OCI-LY3 (cell line): ENCODE results near the gene MAML2.

Experiments used
- H2AFZ ChIP-seq: fragments of 200-600, 300-600 bp; shearing (Covaris generic); 2 replicates; pipeline ENCODE4 v1.6.0; 2014; ENCODE audit warnings: antibody characterized with exemption, low read depth, low read length
- H3K27ac ChIP-seq: fragments of 200-600, 300-600 bp; sonication (generic); 2 replicates; pipeline ENCODE4 v1.5.1; 2014; ENCODE audit warnings: mild to moderate bottlenecking, low read length, moderate library complexity, mixed read lengths
- H3K27me3 ChIP-seq: fragments of 200-600, 300-600 bp; sonication (generic); 2 replicates; pipeline ENCODE4 v1.6.1; 2014; ENCODE audit warnings: low read depth, low read length, mixed read lengths
- H3K36me3 ChIP-seq: fragments of 200-600, 300-600 bp; sonication (generic); replicated peaks from 2 replicates; pipeline ENCODE3; 2014; ENCODE audit warnings: low read depth, low read length, mixed read lengths
- H3K4me1 ChIP-seq: fragments of 300-600, 200-600 bp; sonication (generic); 2 replicates; pipeline ENCODE4 v1.6.1; 2014; ENCODE audit warnings: low read length, mixed read lengths
- H3K4me2 ChIP-seq: fragments of 200-600, 300-600 bp; sonication (generic); 2 replicates; pipeline ENCODE4 v1.6.1; 2014; ENCODE audit warnings: low read length, mixed read lengths
- H3K4me3 ChIP-seq: fragments of 300-600, 200-600 bp; sonication (generic); 2 replicates; pipeline ENCODE4 v1.5.1; 2014; ENCODE audit warnings: antibody characterized with exemption, mild to moderate bottlenecking, low read length, moderate library complexity
- H3K79me2 ChIP-seq: fragments of 300-600, 200-600 bp; shearing (Covaris generic); 2 replicates; pipeline ENCODE4 v1.6.1; 2014; ENCODE audit warnings: mild to moderate bottlenecking, low read length, mixed read lengths
- H3K9ac ChIP-seq: fragments of 300-600, 200-600 bp; shearing (Covaris generic); 2 replicates; pipeline ENCODE4 v1.6.0; 2014; ENCODE audit warnings: mild to moderate bottlenecking, low read length, moderate library complexity
- H3K9me3 ChIP-seq: fragments of 200-600, 300-600 bp; shearing (Covaris generic); 2 replicates; pipeline ENCODE4 v1.6.1; 2014; ENCODE audit warnings: low read length, mixed read lengths; ENCODE audit not compliant: insufficient read depth
- H4K20me1 ChIP-seq: fragments of 200-600, 300-600 bp; sonication (generic); 2 replicates; pipeline ENCODE4 v1.6.1; 2016; ENCODE audit warnings: low read length, mixed read lengths; ENCODE audit not compliant: insufficient read depth
- EZH2phosphoT487 ChIP-seq: fragments of 200-600 bp; shearing (Covaris generic); IDR thresholded peaks from 2 replicates; pipeline ENCODE4 v1.6.1; 2018; ENCODE audit warnings: antibody characterized with exemption, mixed run types, low read depth
- TF ChIP-seq, protein P1 (sequence below): fragments of 200-600, 300-600 bp; sonication (generic); IDR thresholded peaks from 2 replicates; pipeline ENCODE4 v1.5.1; 2014; ENCODE audit warnings: antibody characterized with exemption, low read length, low read depth

Gene MAML2

DNA sequence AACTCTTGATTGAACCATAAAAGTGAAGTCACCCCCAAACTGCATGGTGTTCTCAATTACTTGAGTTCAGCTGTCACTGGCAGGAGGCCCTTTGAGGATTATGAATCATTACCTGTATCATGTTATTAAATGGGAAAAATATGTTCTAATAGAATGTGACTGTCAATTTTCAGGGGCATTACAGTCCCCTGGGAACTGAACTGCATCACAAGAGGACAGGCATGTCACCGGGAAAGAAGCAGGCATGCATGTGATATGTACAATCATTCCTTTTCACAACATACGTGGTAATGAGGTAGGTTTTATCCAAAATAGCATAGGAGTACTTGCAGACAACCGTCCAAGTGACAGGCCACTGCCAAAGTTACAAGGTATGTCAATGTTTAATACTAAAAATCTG is 165.8 kb downstream of the MAML2 start:
- H3K4me3 ChIP-seq, result no peak overlapping the region
- no peaks in the 10 kb centered on the region for H3K79me2 ChIP-seq

DNA sequence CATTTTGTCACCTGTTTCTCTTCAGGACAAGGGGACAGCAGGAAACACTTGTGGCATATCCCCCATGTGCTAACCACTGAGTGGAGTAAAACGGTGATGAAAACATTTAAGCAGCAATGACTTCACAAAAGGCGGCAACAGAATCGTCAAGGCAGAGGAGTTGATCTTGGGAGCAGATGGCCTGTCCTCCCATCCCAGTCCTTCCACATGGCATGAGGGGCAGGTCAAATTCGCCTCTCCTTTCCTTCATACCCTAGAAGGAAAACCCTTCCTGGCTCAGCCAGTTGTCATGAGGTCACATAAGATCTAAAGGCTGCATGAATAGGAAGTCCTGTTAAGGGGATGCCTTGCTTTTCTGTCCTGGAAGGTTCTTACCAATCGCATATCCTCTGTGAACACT is 169.1 kb downstream of the MAML2 start:
- Histone ChIP-seq H3K27ac (no peak overlapping the region), H3K4me2 (no peak overlapping the region), H3K27me3 (no peaks in the 10 kb centered on the region), H3K9me3 (no peaks in the 10 kb centered on the region), H2AFZ (no peak overlapping the region), H3K9ac (no peak overlapping the region), H3K4me3 (no peak overlapping the region), H4K20me1 (no peaks in the 10 kb centered on the region), H3K4me1 (no peaks in the 10 kb centered on the region), H3K36me3 (no peaks in the 10 kb centered on the region), H3K79me2 (no peaks in the 10 kb centered on the region)
- TF ChIP-seq, protein P1, sequence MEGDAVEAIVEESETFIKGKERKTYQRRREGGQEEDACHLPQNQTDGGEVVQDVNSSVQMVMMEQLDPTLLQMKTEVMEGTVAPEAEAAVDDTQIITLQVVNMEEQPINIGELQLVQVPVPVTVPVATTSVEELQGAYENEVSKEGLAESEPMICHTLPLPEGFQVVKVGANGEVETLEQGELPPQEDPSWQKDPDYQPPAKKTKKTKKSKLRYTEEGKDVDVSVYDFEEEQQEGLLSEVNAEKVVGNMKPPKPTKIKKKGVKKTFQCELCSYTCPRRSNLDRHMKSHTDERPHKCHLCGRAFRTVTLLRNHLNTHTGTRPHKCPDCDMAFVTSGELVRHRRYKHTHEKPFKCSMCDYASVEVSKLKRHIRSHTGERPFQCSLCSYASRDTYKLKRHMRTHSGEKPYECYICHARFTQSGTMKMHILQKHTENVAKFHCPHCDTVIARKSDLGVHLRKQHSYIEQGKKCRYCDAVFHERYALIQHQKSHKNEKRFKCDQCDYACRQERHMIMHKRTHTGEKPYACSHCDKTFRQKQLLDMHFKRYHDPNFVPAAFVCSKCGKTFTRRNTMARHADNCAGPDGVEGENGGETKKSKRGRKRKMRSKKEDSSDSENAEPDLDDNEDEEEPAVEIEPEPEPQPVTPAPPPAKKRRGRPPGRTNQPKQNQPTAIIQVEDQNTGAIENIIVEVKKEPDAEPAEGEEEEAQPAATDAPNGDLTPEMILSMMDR, result no peak
- TF ChIP-seq EZH2phosphoT487, result no peak

More for the DNA sequence above, 165.8 kb downstream of the MAML2 start:
- Histone ChIP-seq H3K36me3 (no peaks in the 10 kb centered on the region), H3K27ac (no peak overlapping the region), H3K9me3 (no peaks in the 10 kb centered on the region), H3K4me2 (no peak overlapping the region), H3K9ac (no peak overlapping the region), H3K4me1 (no peaks in the 10 kb centered on the region), H3K27me3 (no peaks in the 10 kb centered on the region), H2AFZ (no peak overlapping the region), H4K20me1 (no peaks in the 10 kb centered on the region)
- TF ChIP-seq, protein P1, result no peak
- TF ChIP-seq EZH2phosphoT487, result no peak

DNA sequence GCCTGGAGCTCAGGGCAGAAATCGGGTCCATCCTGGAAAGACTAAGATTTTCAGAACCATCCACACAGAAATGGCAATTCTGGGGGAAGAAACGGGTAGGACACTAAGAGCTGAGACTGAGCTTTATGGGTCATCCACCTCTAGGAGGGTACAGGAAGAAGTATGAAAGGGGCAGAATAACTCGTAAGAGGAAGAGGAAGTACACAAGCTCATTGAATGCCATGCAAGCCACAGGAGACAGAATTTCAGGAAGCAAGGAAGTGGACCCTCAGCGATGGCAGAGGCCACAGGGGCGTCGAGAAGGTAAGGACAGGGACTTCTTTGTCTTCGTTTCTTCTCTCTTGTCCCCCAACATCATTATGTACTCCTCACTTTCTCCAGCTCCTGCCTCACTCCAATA is 169.6 kb downstream of the MAML2 start:
- H3K4me2 ChIP-seq, result no peak overlapping the region
- no peaks in the 10 kb centered on the region for H3K27me3 ChIP-seq
- H4K20me1 ChIP-seq, result no peaks in the 10 kb centered on the region
- no peak for TF ChIP-seq EZH2phosphoT487
- TF ChIP-seq, protein P1, result no peak
- no peaks in the 10 kb centered on the region for H3K9me3 ChIP-seq
- no peak overlapping the region for H3K9ac ChIP-seq
- no peaks in the 10 kb centered on the region for H3K4me1 ChIP-seq
- no peaks in the 10 kb centered on the region for H3K36me3 ChIP-seq
- H3K27ac ChIP-seq, result no peak overlapping the region
- no peak overlapping the region for H3K4me3 ChIP-seq
- H2AFZ ChIP-seq, result no peak overlapping the region
- no peaks in the 10 kb centered on the region for H3K79me2 ChIP-seq

GRCh38 chr11:96172604-96173003 is 170.4 kb downstream of the MAML2 start:
- H3K4me3 ChIP-seq, result no peak overlapping the region
- H3K27ac ChIP-seq, result no peak overlapping the region
- no peak overlapping the region for H2AFZ ChIP-seq
- no peaks in the 10 kb centered on the region for H3K4me1 ChIP-seq
- no peaks in the 10 kb centered on the region for H3K9me3 ChIP-seq
- no peaks in the 10 kb centered on the region for H3K36me3 ChIP-seq
- H3K79me2 ChIP-seq, result no peaks in the 10 kb centered on the region
- H3K4me2 ChIP-seq, result no peak overlapping the region
- H3K9ac ChIP-seq, result no peak overlapping the region
- H3K27me3 ChIP-seq, result no peaks in the 10 kb centered on the region
- no peak for TF ChIP-seq EZH2phosphoT487
- TF ChIP-seq, protein P1, result no peak
- H4K20me1 ChIP-seq, result no peaks in the 10 kb centered on the region
